Endothelial cell of umbilical vein (primary cell): Measurements from ENCODE around the gene CCDC40. TPM values are rescaled to one million over a fixed set of nuclear protein-coding genes. Genes with fewer than 3 reads are reported as not detected.

Experiments used
- BruUV-seq: library from RNA; stranded (reverse); fragments of 400-500 nt; replicated peaks from 2 replicates; lab custom pipeline; 2021; lab: Mats Ljungman, UMichigan
- CTCF ChIA-PET: fragments of 300-600, 350-600 bp; sonication (Branson Sonifier 250); formaldehyde crosslinking; loops from one replicate; lab custom pipeline; 2021; ENCODE audit warnings: antibody characterized with exemption, inconsistent platforms; lab: Charles Lee
- POLR2A ChIA-PET: fragments of 300-600, 350-600 bp; sonication (Branson Sonifier 250); formaldehyde crosslinking; loops from one replicate; lab custom pipeline; 2021; ENCODE audit warnings: antibody characterized with exemption, inconsistent platforms; lab: Charles Lee
- DNase-seq: peaks from one replicate; pipeline ENCODE4 v3.0.0-alpha.2; 2011; ENCODE audit warnings: low read depth, low spot score
- FAIRE-seq: peaks from 2 replicates; lab custom pipeline; 2011; peaks lifted over from hg19 to GRCh38; lab: Jason Lieb, UNC
- H2AFZ ChIP-seq: 2 replicates; pipeline ENCODE4 v1.6.0; 2012; ENCODE audit warnings: low read depth, low read length, control low read depth, inconsistent platforms
- H3K27ac ChIP-seq: 2 replicates; pipeline ENCODE4 v1.5.1; 2011; ENCODE audit warnings: low read depth, mild to moderate bottlenecking, control low read depth, low read length, moderate library complexity; ENCODE audit not compliant: insufficient read depth
- H3K27me3 ChIP-seq, 2 experiments: 2 replicates each; pipeline versions ENCODE4 v1.6.0 to v1.6.1; 2011; ENCODE audit warnings: low read length in 2 of 2, mixed read lengths in 1 of 2; ENCODE audit not compliant: control insufficient read depth in 2 of 2, insufficient read depth in 2 of 2
- H3K36me3 ChIP-seq, 2 experiments: 2 replicates in 1 of 2; 3 replicates in 1 of 2; pipeline ENCODE4 v1.5.1; 2011; ENCODE audit warnings: low read length in 2 of 2, mild to moderate bottlenecking in 1 of 2, moderate library complexity in 1 of 2; ENCODE audit not compliant: control insufficient read depth in 2 of 2, insufficient read depth in 2 of 2; ENCODE audit errors: extremely low read depth in 1 of 2
- H3K4me1 ChIP-seq: 3 replicates; pipeline ENCODE4 v1.5.1; 2011; ENCODE audit warnings: mild to moderate bottlenecking, low read length; ENCODE audit not compliant: control insufficient read depth, insufficient read depth; ENCODE audit errors: extremely low read depth
- H3K4me2 ChIP-seq: 2 replicates; pipeline ENCODE4 v1.6.1; 2011; ENCODE audit warnings: low read length, control low read depth, mixed read lengths; ENCODE audit not compliant: insufficient read depth
- H3K4me3 ChIP-seq, 3 experiments: fragments of 200-600 bp in 1 of 3; sonication (generic), shearing (Covaris generic) in 1 of 3; replicated peaks in 1 of 3; 2 replicates each; pipeline ENCODE4 v1.5.1; 2011 to 2016; ENCODE audit warnings: control low read depth in 3 of 3, low read length in 3 of 3, mild to moderate bottlenecking in 2 of 3, inconsistent platforms in 1 of 3, low read depth in 1 of 3, moderate library complexity in 1 of 3; ENCODE audit not compliant: insufficient read depth in 1 of 3
- H3K79me2 ChIP-seq: 2 replicates; pipeline ENCODE4 v1.6.0; 2012; ENCODE audit warnings: low read length, inconsistent platforms; ENCODE audit not compliant: control insufficient read depth, insufficient read depth
- H3K9ac ChIP-seq: replicated peaks from 2 replicates; pipeline ENCODE3; 2011; ENCODE audit warnings: low read length, control low read depth; ENCODE audit not compliant: insufficient read depth; ENCODE audit errors: extremely low read depth
- H3K9me1 ChIP-seq: replicated peaks from 3 replicates; pipeline ENCODE4 v1.6.0; 2011; ENCODE audit warnings: mild to moderate bottlenecking, low read length; ENCODE audit not compliant: control insufficient read depth, insufficient read depth; ENCODE audit errors: extremely low read depth
- H3K9me3 ChIP-seq: replicated peaks from 2 replicates; pipeline ENCODE4 v1.5.1; 2012; ENCODE audit warnings: low read length, inconsistent platforms; ENCODE audit not compliant: control insufficient read depth, insufficient read depth
- H4K20me1 ChIP-seq: replicated peaks from 2 replicates; pipeline ENCODE3; 2011; ENCODE audit warnings: mild to moderate bottlenecking, low read length; ENCODE audit not compliant: control insufficient read depth, insufficient read depth; ENCODE audit errors: extremely low read depth
- CTCF ChIP-seq, 2 donors: IDR thresholded peaks; 1 replicate in 1 of 2; 2 replicates in 1 of 2; pipeline ENCODE4 v1.5.1; 2011; ENCODE audit warnings: low read length in 2 of 2, mild to moderate bottlenecking in 2 of 2, moderate library complexity in 2 of 2, control low read depth in 1 of 2, inconsistent platforms in 1 of 2, low read depth in 1 of 2; ENCODE audit not compliant: insufficient read depth in 1 of 2; ENCODE audit errors: extremely low read depth in 1 of 2
- EZH2 ChIP-seq: IDR thresholded peaks from 2 replicates; pipeline ENCODE4 v1.6.1; 2012; ENCODE audit warnings: borderline replicate concordance, low read depth, mild to moderate bottlenecking, moderate library complexity, low read length, inconsistent platforms; ENCODE audit not compliant: severe bottlenecking
- FOS ChIP-seq: IDR thresholded peaks from 2 replicates; pipeline ENCODE4 v1.6.1; 2011; ENCODE audit warnings: mild to moderate bottlenecking, low read length, moderate library complexity, borderline replicate concordance; ENCODE audit not compliant: insufficient read depth
- GATA2 ChIP-seq: IDR thresholded peaks from 2 replicates; pipeline ENCODE4 v1.7.0; 2011; ENCODE audit warnings: low read depth, mild to moderate bottlenecking, moderate library complexity, mixed read lengths, low read length; ENCODE audit not compliant: insufficient read length, insufficient read depth
- JUN ChIP-seq: IDR thresholded peaks from 2 replicates; pipeline ENCODE4 v1.6.1; 2011; ENCODE audit warnings: borderline replicate concordance, low read depth; ENCODE audit not compliant: insufficient read length, insufficient read depth
- MYC ChIP-seq: IDR thresholded peaks from one replicate; pipeline ENCODE4 v1.6.1; 2011; ENCODE audit warnings: mild to moderate bottlenecking, low read depth, low read length
- POLR2A ChIP-seq: IDR thresholded peaks from 2 replicates; pipeline ENCODE4 v1.6.1; 2012; ENCODE audit warnings: low read depth, mild to moderate bottlenecking, control low read depth, low read length
- POLR2AphosphoS5 ChIP-seq: IDR thresholded peaks from 2 replicates; pipeline ENCODE4 v1.6.1; 2012; ENCODE audit warnings: low read depth, mild to moderate bottlenecking, control low read depth, low read length, moderate library complexity; ENCODE audit not compliant: insufficient read depth
- dilution Hi-C: fragments of 300-500 bp; cut with MboI; formaldehyde crosslinking; loops from one replicate; pipeline ENCODE4 v1.15.0; 2019; ENCODE audit warnings: low sequenced_read_pairs; ENCODE audit not compliant: extremely low pct_ligation_motif_present
- intact Hi-C: fragments of 100-400 bp; cut with micrococcal nuclease; formaldehyde crosslinking; loops from one replicate; pipeline ENCODE4 v1.10.0; 2022
- polyA plus RNA-seq, 4 experiments: library from polyadenylated mRNA; depleted of rRNA in 3 of 4; stranded (reverse) in 3 of 4; unstranded in 1 of 4; fragments of >200 nt; gene quantifications; 2 replicates each; pipeline versions ENCODE4 v1.2.1 to v1.2.3, GENCODE V29; 2011 to 2012; ENCODE audit warnings: missing spikeins in 1 of 4
- total RNA-seq: library from RNA; stranded (reverse); gene quantifications from 2 replicates; pipeline ENCODE4 v1.2.3, GENCODE V29; 2021
- TF ChIP-seq, protein P1 (sequence below): IDR thresholded peaks from 2 replicates; pipeline ENCODE4 v1.6.1; 2011; ENCODE audit not compliant: insufficient read depth, insufficient read length

CCDC40 gene
- total and polyA plus RNA-seq, 2 donors (not counting 3 experiments of a cell fraction or from before 2014, with no cell fraction given) = 1.4 to 5.5 TPM

DNA sequence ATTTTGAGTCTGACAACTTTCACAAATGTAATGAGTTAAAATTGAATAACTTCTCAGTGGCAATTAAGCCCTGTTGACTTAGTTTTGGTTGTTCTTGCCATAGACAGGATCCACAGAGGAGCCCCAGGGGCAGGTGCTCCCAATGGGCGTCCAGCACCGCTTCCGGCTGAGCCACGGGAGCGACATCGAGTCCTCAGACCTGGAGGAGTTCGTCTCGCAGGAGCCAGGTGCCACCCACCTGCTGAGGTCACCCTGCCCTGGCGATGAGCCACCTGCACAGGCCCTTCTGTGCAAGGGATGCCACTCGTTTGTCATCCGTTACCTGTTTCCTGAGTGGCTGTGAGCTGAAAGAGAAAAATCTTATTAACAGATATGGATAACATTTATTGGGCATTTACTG lies 10.7 kb downstream of the CCDC40 start:
- intact Hi-C loops = no loop called here
- BruUV-seq = no TSS peak
- Histone ChIP-seq H3K9ac (no peak overlapping the region), H3K27ac (no peak overlapping the region), H3K79me2 (no peaks in the 10 kb centered on the region), H3K27me3 (no peaks in the 10 kb centered on the region), H3K36me3 (no peaks in the 10 kb centered on the region), H2AFZ (no peak overlapping the region), H3K4me3 (no peak overlapping the region), H3K9me1 (no peaks in the 10 kb centered on the region), H3K9me3 (no peaks in the 10 kb centered on the region), H4K20me1 (no peaks in the 10 kb centered on the region), H3K4me2 (no peak overlapping the region), H3K4me1 (no peaks in the 10 kb centered on the region)
- no peak for FAIRE-seq
- POLR2A ChIA-PET = no interaction called here
- no peak for TF ChIP-seq POLR2A
- no peak for TF ChIP-seq GATA2
- TF ChIP-seq, protein P1, sequence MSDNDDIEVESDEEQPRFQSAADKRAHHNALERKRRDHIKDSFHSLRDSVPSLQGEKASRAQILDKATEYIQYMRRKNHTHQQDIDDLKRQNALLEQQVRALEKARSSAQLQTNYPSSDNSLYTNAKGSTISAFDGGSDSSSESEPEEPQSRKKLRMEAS = no peak
- TF ChIP-seq POLR2AphosphoS5 = no peak
- no peak for TF ChIP-seq JUN
- no peak for TF ChIP-seq FOS
- TF ChIP-seq MYC = no peak
- TF ChIP-seq CTCF (IDR thresholded peaks at IDR 0.05; ENCODE audit: extremely low read depth in 1 of 2, insufficient read depth in 1 of 2, low read depth in 1 of 2, low read length in 2 of 2) = no peak
- TF ChIP-seq EZH2 = no peak
- dilution Hi-C loops = no loop called here
- CTCF ChIA-PET = no interaction called here
- DNase-seq = no peak
